GM10847 (cell line): ENCODE measurements around the gene TUT7.

Experiments used
- POLR2A ChIP-seq: IDR thresholded peaks from 2 replicates; pipeline ENCODE4 v1.6.1; 2011; ENCODE audit not compliant: insufficient read length; ENCODE audit errors: extremely low read depth

The TUT7 gene

GRCh38 chr9:86248746-86249145 lies 105.5 kb downstream of the TUT7 start:
- no peak for TF ChIP-seq POLR2A

GRCh38 chr9:86246752-86247161 lies 107.5 kb downstream of the TUT7 start:
- no peak for TF ChIP-seq POLR2A

GRCh38 chr9:86242071-86242470 lies 112.1 kb downstream of the TUT7 start:
- no peak for TF ChIP-seq POLR2A

- TF ChIP-seq POLR2A: no peak
Measured at GRCh38 chr9:86241216-86241615, 113.0 kb downstream of the TUT7 start.

GRCh38 chr9:86238861-86239770 lies 115.1 kb downstream of the TUT7 start:
- no peak for TF ChIP-seq POLR2A
